HG03135 (cell line): ENCODE results near the gene ZNF83.
"Not testable (repeated sequence)": the region's sequence is repeated elsewhere in the genome, so short reads cannot be mapped to it uniquely, and the experiment has no call there.

ENCODE experiments used
- ATAC-seq: cut with Tn5 transposase; IDR thresholded peaks from one replicate; pipeline ENCODE4 v1.9.1; 2021; ENCODE audit warnings: mild to moderate bottlenecking, moderate library complexity; ENCODE audit not compliant: unreplicated experiment

ZNF83 gene

GRCh38 chr19:52637718-52638585 lies at the start of gene ZNF83:
TSS of gene ZNF83 (minus strand) at chr19:52638355.
- ATAC-seq: peak; percentile 84

- ATAC-seq: no peak
Observed at GRCh38 chr19:52687684-52688083, 49.5 kb upstream of the ZNF83 start.

GRCh38 chr19:52685811-52686210 lies 47.7 kb upstream of the ZNF83 start:
- no peak for ATAC-seq

- not testable (repeated sequence) for ATAC-seq
Observed at GRCh38 chr19:52681216-52681615, 43.1 kb upstream of the ZNF83 start.

- ATAC-seq: no peak
Observed at GRCh38 chr19:52679598-52679997, 41.4 kb upstream of the ZNF83 start.

- ATAC-seq: not testable (repeated sequence)
Observed at GRCh38 chr19:52675239-52675638, 37.1 kb upstream of the ZNF83 start.

- ATAC-seq: no peak
Observed at GRCh38 chr19:52673014-52673413, 34.9 kb upstream of the ZNF83 start.

GRCh38 chr19:52670046-52670445 lies 31.9 kb upstream of the ZNF83 start:
- no peak for ATAC-seq

- ATAC-seq: no peak
Observed at GRCh38 chr19:52669586-52669985, 31.4 kb upstream of the ZNF83 start.

- no peak for ATAC-seq
Observed at GRCh38 chr19:52667972-52668371, 29.8 kb upstream of the ZNF83 start.

GRCh38 chr19:52666506-52666905 lies 28.4 kb upstream of the ZNF83 start:
- no peak for ATAC-seq

- ATAC-seq: no peak
Observed at GRCh38 chr19:52665529-52665928, 27.4 kb upstream of the ZNF83 start.

- no peak for ATAC-seq
Observed at GRCh38 chr19:52665027-52665426, 26.9 kb upstream of the ZNF83 start.

GRCh38 chr19:52664461-52664860 lies 26.3 kb upstream of the ZNF83 start:
- ATAC-seq: no peak

GRCh38 chr19:52662631-52663030 lies 24.5 kb upstream of the ZNF83 start:
- no peak for ATAC-seq

GRCh38 chr19:52660981-52661380 lies 22.8 kb upstream of the ZNF83 start:
- ATAC-seq: no peak

GRCh38 chr19:52659013-52659412 lies 20.9 kb upstream of the ZNF83 start:
- ATAC-seq: no peak

GRCh38 chr19:52658595-52658994 lies 20.4 kb upstream of the ZNF83 start:
- no peak for ATAC-seq

- ATAC-seq: no peak
Observed at GRCh38 chr19:52653161-52653560, 15.0 kb upstream of the ZNF83 start.

GRCh38 chr19:52651956-52652355 lies 13.8 kb upstream of the ZNF83 start:
- no peak for ATAC-seq

GRCh38 chr19:52648336-52649016 lies 10.3 kb upstream of the ZNF83 start:
- no peak for ATAC-seq

GRCh38 chr19:52646571-52647217 lies 8.5 kb upstream of the ZNF83 start:
- no peak for ATAC-seq
